ENCODE data around the gene GPSM1.

The GPSM1 gene

DNA sequence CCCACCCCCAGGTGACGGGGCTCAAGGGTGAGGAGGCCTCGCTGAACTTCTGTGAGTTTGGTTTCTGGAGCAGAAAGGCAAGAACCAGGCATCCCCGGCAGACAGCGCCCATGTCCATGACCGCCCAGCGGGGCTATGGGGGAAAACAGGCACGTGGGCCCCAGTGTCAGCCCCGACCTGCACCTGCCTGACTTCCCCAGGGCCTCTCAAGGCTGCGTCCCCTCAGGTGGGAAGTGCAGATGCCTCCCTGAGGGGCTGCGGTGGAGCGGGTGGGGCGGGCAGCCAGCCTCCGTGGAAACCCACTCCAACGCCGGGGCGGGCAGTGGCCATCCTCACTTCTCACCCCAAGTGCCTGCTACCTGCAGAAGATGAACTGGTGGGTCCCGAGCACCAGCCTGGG lies 53.0 kb downstream of the GPSM1 start:
- H3K4me1 ChIP-seq (ENCODE audit: control insufficient read depth, insufficient read depth, low read length) = no peaks in the 10 kb centered on the region
- no peak overlapping the region for H3K4me3 ChIP-seq (ENCODE audit: low read length)
- H3K9me3 ChIP-seq (replicated peaks; ENCODE audit: low read length) = no peaks in the 10 kb centered on the region
- no peak overlapping the region for H3K9ac ChIP-seq (ENCODE audit: low read depth, low read length)
- H3K4me2 ChIP-seq (ENCODE audit: low read length) = no peak overlapping the region
- peaks cover 57% of the 10 kb centered on the region for H3K36me3 ChIP-seq (ENCODE audit: insufficient read depth, low read length)
- H3K27me3 ChIP-seq (ENCODE audit: control insufficient read depth, insufficient read depth, low read length) = no peaks in the 10 kb centered on the region

DNA sequence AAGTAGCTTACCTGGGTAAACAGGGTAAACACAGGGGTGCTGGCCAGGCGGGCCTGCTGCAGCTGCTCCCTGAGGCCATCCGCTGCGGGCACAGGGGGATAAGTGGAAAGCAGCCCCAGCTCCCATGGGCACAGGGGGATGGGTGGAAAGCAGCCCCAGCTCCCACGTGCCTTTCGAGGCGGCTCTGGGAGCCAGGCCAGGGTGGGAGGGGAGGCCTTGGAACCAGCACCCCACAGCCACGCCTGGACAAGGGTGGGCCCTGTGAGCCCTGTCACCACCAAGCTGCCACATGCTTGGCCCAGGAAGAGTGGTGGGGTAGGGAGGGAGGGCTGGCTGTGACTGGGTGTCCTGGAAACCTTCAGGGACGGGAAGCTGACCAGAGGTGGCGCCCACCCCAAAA lies 54.0 kb downstream of the GPSM1 start:
- Histone ChIP-seq H3K9ac (ENCODE audit: low read depth, low read length) (no peak overlapping the region), H3K4me1 (ENCODE audit: control insufficient read depth, insufficient read depth, low read length) (no peaks in the 10 kb centered on the region), H3K4me2 (ENCODE audit: low read length) (no peak overlapping the region), H3K27me3 (ENCODE audit: control insufficient read depth, insufficient read depth, low read length) (no peaks in the 10 kb centered on the region), H3K36me3 (ENCODE audit: insufficient read depth, low read length) (peaks cover 56% of the 10 kb centered on the region), H3K9me3 (replicated peaks; ENCODE audit: low read length) (no peaks in the 10 kb centered on the region), H3K4me3 (ENCODE audit: low read length) (no peak overlapping the region)

DNA sequence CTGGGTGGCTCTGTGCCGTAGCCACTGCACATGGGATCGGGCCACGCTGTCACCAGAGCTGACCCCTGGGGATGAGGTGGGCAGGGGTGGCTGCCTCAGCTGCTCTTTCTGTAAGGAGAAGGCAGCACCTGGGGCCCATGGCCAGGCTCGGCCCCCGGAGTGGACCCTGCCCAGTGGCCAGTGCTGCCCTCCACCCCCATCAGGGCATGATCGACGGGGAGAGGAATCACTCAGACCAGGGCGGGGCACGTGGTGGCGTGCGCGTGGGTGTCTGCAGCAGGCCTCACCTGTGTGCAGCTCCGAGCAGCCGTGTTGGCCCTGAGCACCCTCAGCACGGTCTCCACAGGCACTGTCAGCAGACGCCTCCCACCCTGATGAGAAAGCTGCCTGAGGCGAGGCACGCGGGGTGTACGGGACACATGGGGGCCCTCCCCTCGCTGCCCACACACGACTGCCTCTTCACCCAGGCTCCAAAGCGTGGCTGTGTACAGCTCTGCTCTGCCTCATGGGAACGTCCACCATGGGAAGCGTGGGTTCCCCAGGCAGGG lies 54.7 kb downstream of the GPSM1 start:
- Histone ChIP-seq H3K27me3 (ENCODE audit: control insufficient read depth, insufficient read depth, low read length) (no peaks in the 10 kb centered on the region), H3K4me2 (ENCODE audit: low read length) (no peak overlapping the region), H3K9me3 (replicated peaks; ENCODE audit: low read length) (no peaks in the 10 kb centered on the region), H3K4me3 (ENCODE audit: low read length) (no peak overlapping the region), H3K9ac (ENCODE audit: low read depth, low read length) (no peak overlapping the region), H3K4me1 (ENCODE audit: control insufficient read depth, insufficient read depth, low read length) (no peaks in the 10 kb centered on the region), H3K36me3 (ENCODE audit: insufficient read depth, low read length) (peaks cover 58% of the 10 kb centered on the region)

DNA sequence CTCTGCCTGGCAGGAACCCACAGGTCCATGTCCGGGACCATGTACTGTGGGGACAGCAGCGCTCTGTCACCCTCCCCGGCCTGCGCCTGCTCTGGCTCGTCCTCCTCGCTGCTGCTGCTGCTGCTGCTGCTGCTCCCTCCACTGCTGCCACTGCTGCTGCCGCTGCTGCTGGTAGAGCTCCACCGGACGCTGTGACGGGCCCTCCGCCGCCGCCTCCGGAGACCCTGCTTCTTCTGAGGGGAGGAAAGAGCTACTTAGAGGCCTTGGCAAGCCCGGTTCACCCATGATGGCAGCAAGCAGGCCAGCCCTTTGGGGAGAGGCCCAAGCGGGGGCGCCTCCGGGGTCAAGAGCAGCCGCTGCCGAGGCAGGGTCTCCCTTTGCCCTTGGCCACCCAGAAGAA lies 56.1 kb downstream of the GPSM1 start:
- no peak overlapping the region for H3K9ac ChIP-seq (ENCODE audit: low read depth, low read length)
- H3K36me3 ChIP-seq (ENCODE audit: insufficient read depth, low read length) = peaks cover 67% of the 10 kb centered on the region
- H3K9me3 ChIP-seq (replicated peaks; ENCODE audit: low read length) = no peaks in the 10 kb centered on the region
- no peak overlapping the region for H3K4me3 ChIP-seq (ENCODE audit: low read length)
- no peaks in the 10 kb centered on the region for H3K4me1 ChIP-seq (ENCODE audit: control insufficient read depth, insufficient read depth, low read length)
- H3K4me2 ChIP-seq (ENCODE audit: low read length) = no peak overlapping the region
- no peaks in the 10 kb centered on the region for H3K27me3 ChIP-seq (ENCODE audit: control insufficient read depth, insufficient read depth, low read length)

DNA sequence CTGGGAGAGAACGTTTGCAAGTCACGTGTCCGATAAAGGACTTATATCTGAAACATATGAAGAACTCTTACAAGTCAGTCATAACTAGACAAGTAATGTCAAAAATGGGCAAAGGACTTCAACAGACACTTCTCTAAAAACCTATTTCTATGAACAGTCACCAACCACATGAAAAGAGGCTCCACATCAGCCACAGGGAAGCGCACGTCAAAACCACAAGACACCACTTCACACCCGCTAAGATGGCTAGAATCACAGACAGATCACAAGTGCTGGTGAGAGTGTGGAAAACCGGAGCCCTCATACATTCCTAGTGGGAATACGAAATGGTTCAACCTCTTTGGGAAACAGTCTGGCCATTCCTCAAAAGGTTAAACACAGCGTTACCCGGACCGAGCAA lies 57.7 kb downstream of the GPSM1 start:
- H3K9ac ChIP-seq (ENCODE audit: low read depth, low read length) = no peak overlapping the region
- no peaks in the 10 kb centered on the region for H3K9me3 ChIP-seq (replicated peaks; ENCODE audit: low read length)
- no peak overlapping the region for H3K4me2 ChIP-seq (ENCODE audit: low read length)
- H3K36me3 ChIP-seq (ENCODE audit: insufficient read depth, low read length) = peaks cover 74% of the 10 kb centered on the region
- no peak overlapping the region for H3K4me3 ChIP-seq (ENCODE audit: low read length)
- no peaks in the 10 kb centered on the region for H3K27me3 ChIP-seq (ENCODE audit: control insufficient read depth, insufficient read depth, low read length)
- H3K4me1 ChIP-seq (ENCODE audit: control insufficient read depth, insufficient read depth, low read length) = no peaks in the 10 kb centered on the region

GRCh38 chr9:136386018-136386417 lies 58.7 kb downstream of the GPSM1 start:
- H3K36me3 ChIP-seq (ENCODE audit: insufficient read depth, low read length) = peaks cover 70% of the 10 kb centered on the region
- H3K4me3 ChIP-seq (ENCODE audit: low read length) = no peak overlapping the region
- no peak overlapping the region for H3K9ac ChIP-seq (ENCODE audit: low read depth, low read length)
- H3K9me3 ChIP-seq (replicated peaks; ENCODE audit: low read length) = no peaks in the 10 kb centered on the region
- H3K4me2 ChIP-seq (ENCODE audit: low read length) = no peak overlapping the region
- H3K27me3 ChIP-seq (ENCODE audit: control insufficient read depth, insufficient read depth, low read length) = no peaks in the 10 kb centered on the region
- H3K4me1 ChIP-seq (ENCODE audit: control insufficient read depth, insufficient read depth, low read length) = no peaks in the 10 kb centered on the region

DNA sequence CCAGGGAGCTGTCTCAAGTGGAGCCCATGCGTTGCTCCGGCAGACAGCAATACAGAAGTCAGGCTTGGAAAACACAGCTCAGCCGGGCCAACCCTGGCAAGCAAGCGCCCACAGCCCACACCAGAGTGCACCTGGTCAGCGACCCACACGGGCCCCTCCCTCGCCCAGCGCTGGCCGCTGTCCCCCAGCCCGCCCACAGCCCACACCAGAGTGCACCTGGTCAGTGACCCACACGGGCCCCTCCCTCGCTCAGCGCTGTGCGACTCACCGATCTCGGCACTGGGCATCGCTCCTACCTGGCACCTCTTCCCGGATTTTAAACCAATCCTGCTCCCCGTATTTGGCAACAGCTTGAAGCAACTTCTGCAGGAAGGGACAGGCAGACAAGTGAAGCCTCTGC lies 59.9 kb downstream of the GPSM1 start:
- H3K4me2 ChIP-seq (ENCODE audit: low read length) = no peak overlapping the region
- H3K36me3 ChIP-seq (ENCODE audit: insufficient read depth, low read length) = peaks cover 75% of the 10 kb centered on the region
- H3K4me1 ChIP-seq (ENCODE audit: control insufficient read depth, insufficient read depth, low read length) = no peaks in the 10 kb centered on the region
- H3K4me3 ChIP-seq (ENCODE audit: low read length) = no peak overlapping the region
- H3K27me3 ChIP-seq (ENCODE audit: control insufficient read depth, insufficient read depth, low read length) = no peaks in the 10 kb centered on the region
- no peak overlapping the region for H3K9ac ChIP-seq (ENCODE audit: low read depth, low read length)
- no peaks in the 10 kb centered on the region for H3K9me3 ChIP-seq (replicated peaks; ENCODE audit: low read length)

- Histone ChIP-seq H3K9me3 (replicated peaks; ENCODE audit: low read length) (no peaks in the 10 kb centered on the region), H3K36me3 (ENCODE audit: insufficient read depth, low read length) (peaks cover 76% of the 10 kb centered on the region), H3K4me2 (ENCODE audit: low read length) (no peak overlapping the region), H3K9ac (ENCODE audit: low read depth, low read length) (no peak overlapping the region), H3K27me3 (ENCODE audit: control insufficient read depth, insufficient read depth, low read length) (no peaks in the 10 kb centered on the region), H3K4me3 (ENCODE audit: low read length) (no peak overlapping the region), H3K4me1 (ENCODE audit: control insufficient read depth, insufficient read depth, low read length) (no peaks in the 10 kb centered on the region)
These were observed 62.1 kb downstream of the GPSM1 start for GRCh38 chr9:136389396-136389795.

GRCh38 chr9:136391737-136392537 lies 64.6 kb downstream of the GPSM1 start:
- no peaks in the 10 kb centered on the region for H3K27me3 ChIP-seq (ENCODE audit: control insufficient read depth, insufficient read depth, low read length)
- no peaks in the 10 kb centered on the region for H3K4me1 ChIP-seq (ENCODE audit: control insufficient read depth, insufficient read depth, low read length)
- peaks cover 80% of the 10 kb centered on the region for H3K36me3 ChIP-seq (ENCODE audit: insufficient read depth, low read length)
- H3K4me2 ChIP-seq (ENCODE audit: low read length) = no peak overlapping the region
- no peak overlapping the region for H3K4me3 ChIP-seq (ENCODE audit: low read length)
- no peak overlapping the region for H3K9ac ChIP-seq (ENCODE audit: low read depth, low read length)
- H3K9me3 ChIP-seq (replicated peaks; ENCODE audit: low read length) = no peaks in the 10 kb centered on the region

GRCh38 chr9:136392538-136393449 lies 65.5 kb downstream of the GPSM1 start:
- Histone ChIP-seq H3K9ac (ENCODE audit: low read depth, low read length) (no peak overlapping the region), H3K36me3 (ENCODE audit: insufficient read depth, low read length) (peaks cover 75% of the 10 kb centered on the region), H3K4me3 (ENCODE audit: low read length) (no peak overlapping the region)

GRCh38 chr9:136393531-136393930 lies 66.2 kb downstream of the GPSM1 start:
- Histone ChIP-seq H3K9ac (ENCODE audit: low read depth, low read length) (no peak overlapping the region), H3K36me3 (ENCODE audit: insufficient read depth, low read length) (peaks cover 69% of the 10 kb centered on the region)

More at GRCh38 chr9:136392538-136393449, 65.5 kb downstream of the GPSM1 start:
- no peaks in the 10 kb centered on the region for H3K27me3 ChIP-seq (ENCODE audit: control insufficient read depth, insufficient read depth, low read length)
- H3K9me3 ChIP-seq (replicated peaks; ENCODE audit: low read length) = no peaks in the 10 kb centered on the region
- H3K4me1 ChIP-seq (ENCODE audit: control insufficient read depth, insufficient read depth, low read length) = no peaks in the 10 kb centered on the region
- no peak overlapping the region for H3K4me2 ChIP-seq (ENCODE audit: low read length)

More at GRCh38 chr9:136393531-136393930, 66.2 kb downstream of the GPSM1 start:
- Histone ChIP-seq H3K4me3 (ENCODE audit: low read length) (no peak overlapping the region), H3K27me3 (ENCODE audit: control insufficient read depth, insufficient read depth, low read length) (no peaks in the 10 kb centered on the region), H3K9me3 (replicated peaks; ENCODE audit: low read length) (no peaks in the 10 kb centered on the region), H3K4me2 (ENCODE audit: low read length) (no peak overlapping the region), H3K4me1 (ENCODE audit: control insufficient read depth, insufficient read depth, low read length) (peaks cover 5% of the 10 kb centered on the region)

Data from skeletal muscle satellite cell (primary cell).